Measurements from ENCODE around the gene BPIFA3. TPM values are rescaled to one million over a fixed set of nuclear protein-coding genes. Genes with fewer than 3 reads are reported as not detected.

BPIFA3 gene
- total RNA-seq, result not detected

- intact Hi-C loops (cut with DNase I; ENCODE audit: low total_unique reads), result no loop called here
- TF ChIP-seq CTCF (IDR thresholded peaks at IDR 0.05), result no peak
- TF ChIP-seq POLR2A (IDR thresholded peaks at IDR 0.05), result no peak
- Histone ChIP-seq H3K36me3 (no peaks in the 10 kb centered on the region), H3K9me3 (no peaks in the 10 kb centered on the region), H3K27ac (no peak within 1 kb of the TSS), H3K4me3 (no peak within 1 kb of the TSS), H3K4me1 (no peaks in the 10 kb centered on the region), H3K27me3 (no peaks in the 10 kb centered on the region)
- no peak for DNase-seq
Measured at GRCh38 chr20:33217052-33217451, at the start of gene BPIFA3. TSS of gene BPIFA3 (plus strand) at chr20:33217352. CDS start at chr20:33217537, 185 bp downstream.

GRCh38 chr20:33167859-33168258, 49.3 kb upstream of the BPIFA3 start, which contains the start of gene BPIFA2:
TSS of gene BPIFA2 (plus strand) at chr20:33168159. CDS start at chr20:33169146, 987 bp downstream.
- H3K27me3 ChIP-seq, result no peaks in the 10 kb centered on the region
- TF ChIP-seq POLR2A (IDR thresholded peaks at IDR 0.05) (no peak), CTCF (IDR thresholded peaks at IDR 0.05) (no peak)
- H3K27ac ChIP-seq, result no peak within 1 kb of the TSS
- no peak for DNase-seq
- no peaks in the 10 kb centered on the region for H3K9me3 ChIP-seq
- no peaks in the 10 kb centered on the region for H3K36me3 ChIP-seq
- H3K4me3 ChIP-seq, result no peak within 1 kb of the TSS
- intact Hi-C loops (cut with DNase I; ENCODE audit: low total_unique reads), result no loop called here
- no peaks in the 10 kb centered on the region for H3K4me1 ChIP-seq

- Histone ChIP-seq H3K9me3 (no peaks in the 10 kb centered on the region), H3K27me3 (no peaks in the 10 kb centered on the region), H3K4me1 (no peaks in the 10 kb centered on the region), H3K36me3 (no peaks in the 10 kb centered on the region), H3K4me3 (no peak overlapping the region), H3K27ac (no peak overlapping the region)
- intact Hi-C loops (cut with DNase I; ENCODE audit: low total_unique reads), result no loop called here
- TF ChIP-seq CTCF (IDR thresholded peaks at IDR 0.05), result no peak
- no peak for TF ChIP-seq POLR2A (IDR thresholded peaks at IDR 0.05)
- no peak for DNase-seq
Measured at GRCh38 chr20:33169176-33169794, 47.9 kb upstream of the BPIFA3 start.

- Histone ChIP-seq H3K4me3 (no peak overlapping the region), H3K27ac (no peak overlapping the region)
- TF ChIP-seq POLR2A (IDR thresholded peaks at IDR 0.05) (no peak), CTCF (IDR thresholded peaks at IDR 0.05) (no peak)
Measured at GRCh38 chr20:33172781-33173180, 44.4 kb upstream of the BPIFA3 start.

GRCh38 chr20:33175123-33175522, 42.0 kb upstream of the BPIFA3 start:
- TF ChIP-seq CTCF (IDR thresholded peaks at IDR 0.05), result no peak
- no peak for DNase-seq
- intact Hi-C loops (cut with DNase I; ENCODE audit: low total_unique reads), result no loop called here
- no peaks in the 10 kb centered on the region for H3K9me3 ChIP-seq
- H3K4me3 ChIP-seq, result no peak overlapping the region
- no peak overlapping the region for H3K27ac ChIP-seq
- no peaks in the 10 kb centered on the region for H3K27me3 ChIP-seq
- no peaks in the 10 kb centered on the region for H3K36me3 ChIP-seq
- H3K4me1 ChIP-seq, result no peaks in the 10 kb centered on the region

More at GRCh38 chr20:33172781-33173180, 44.4 kb upstream of the BPIFA3 start:
- H3K9me3 ChIP-seq, result no peaks in the 10 kb centered on the region
- intact Hi-C loops (cut with DNase I; ENCODE audit: low total_unique reads), result no loop called here
- no peaks in the 10 kb centered on the region for H3K27me3 ChIP-seq
- H3K4me1 ChIP-seq, result no peaks in the 10 kb centered on the region
- H3K36me3 ChIP-seq, result no peaks in the 10 kb centered on the region
- DNase-seq, result no peak
